Thoracic aorta (tissue), 2 donors: ENCODE results near the gene HSD17B14. TPM values are rescaled to one million over a fixed set of nuclear protein-coding genes. Genes with fewer than 3 reads are reported as not detected.

Source experiments
- ATAC-seq: fragments of 150-250 bp; one replicate; pipeline ENCODE4 v1.8.0; 2017; ENCODE audit warnings: low read depth; ENCODE audit not compliant: insufficient number of reproducible peaks, low FRiP score
- DNase-seq: peaks from one replicate; pipeline ENCODE4 v3.0.0-alpha.2; 2020; ENCODE audit warnings: low spot score
- H3K27ac ChIP-seq, 2 donors: fragments of 200-600 bp; sonication (generic); 1 replicate in 1 of 2; 2 replicates in 1 of 2; pipeline ENCODE4 v1.5.1; 2016; ENCODE audit warnings: mild to moderate bottlenecking in 2 of 2, moderate library complexity in 2 of 2
- H3K27me3 ChIP-seq: fragments of 200-600 bp; sonication (generic); replicated peaks from 2 replicates; pipeline ENCODE4 v1.6.0; 2016; ENCODE audit warnings: mild to moderate bottlenecking; ENCODE audit not compliant: insufficient read depth
- H3K36me3 ChIP-seq: fragments of 200-600 bp; sonication (generic); one replicate; pipeline ENCODE4 v1.5.1; 2016
- H3K4me1 ChIP-seq, 2 donors: fragments of 200-600 bp; sonication (generic); 1 replicate in 1 of 2; 2 replicates in 1 of 2; pipeline versions ENCODE4 v1.5.1 to v1.6.0; 2016; ENCODE audit warnings: low read depth in 2 of 2, mild to moderate bottlenecking in 1 of 2; ENCODE audit not compliant: control insufficient read depth in 1 of 2
- H3K4me3 ChIP-seq: fragments of 200-600 bp; sonication (generic); 2 replicates; pipeline ENCODE4 v1.5.1; 2016; ENCODE audit warnings: mild to moderate bottlenecking
- H3K9me3 ChIP-seq: fragments of 200-600 bp; sonication (generic); 2 replicates; pipeline ENCODE4 v1.5.1; 2016
- CTCF ChIP-seq: fragments of 200-600 bp; sonication (generic); IDR thresholded peaks from one replicate; pipeline ENCODE4 v1.5.1; 2019; ENCODE audit warnings: antibody characterized with exemption
- total RNA-seq, 2 donors: library from RNA; depleted of rRNA; stranded (reverse); fragments of >200 nt; gene quantifications; one replicate each; pipeline versions ENCODE4 v1.1.0 to v1.2.3, GENCODE V29; 2016

HSD17B14 gene
- total RNA-seq, 2 donors from 2014 or later: 10.2 to 16.8 TPM

GRCh38 chr19:48833977-48834376 lies 2.3 kb downstream of the HSD17B14 start:
- no peak for TF ChIP-seq CTCF
- no peaks in the 10 kb centered on the region for H3K27me3 ChIP-seq
- H3K36me3 ChIP-seq: peaks cover 10% of the 10 kb centered on the region
- no peak for ATAC-seq
- no peak overlapping the region for H3K27ac ChIP-seq
- peaks cover 8 to 12% of the 10 kb centered on the region in 2 donors for H3K4me1 ChIP-seq
- no peak overlapping the region for H3K4me3 ChIP-seq
- no peak for DNase-seq
- no peaks in the 10 kb centered on the region for H3K9me3 ChIP-seq

DNA sequence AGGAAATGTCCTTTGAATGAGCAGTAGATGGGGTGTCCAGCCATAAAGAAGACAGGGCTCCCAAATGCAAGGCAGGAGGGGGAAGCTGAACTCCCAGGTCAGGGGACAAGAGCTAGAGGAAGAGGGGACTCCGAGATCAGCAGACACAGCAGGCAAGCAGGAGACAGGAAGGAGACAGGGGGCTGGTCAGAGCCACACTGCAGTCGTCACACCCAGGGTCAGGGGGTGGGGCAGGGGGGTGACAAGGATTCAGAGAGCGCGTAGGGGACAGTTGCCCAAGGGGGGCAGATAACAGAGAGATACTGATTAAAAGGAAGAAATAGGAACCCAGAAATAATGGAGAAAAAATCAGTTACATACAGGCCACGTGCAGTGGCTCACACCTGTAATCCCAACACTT lies 3.2 kb downstream of the HSD17B14 start:
- Histone ChIP-seq H3K4me3 (no peak overlapping the region), H3K4me1 (peaks cover 8 to 12% of the 10 kb centered on the region in 2 donors), H3K9me3 (no peaks in the 10 kb centered on the region), H3K27ac (no peak overlapping the region), H3K36me3 (peaks cover 10% of the 10 kb centered on the region), H3K27me3 (no peaks in the 10 kb centered on the region)
- no peak for TF ChIP-seq CTCF
- ATAC-seq (no peak), DNase-seq (no peak)

- DNase-seq (no peak), ATAC-seq (no peak)
- Histone ChIP-seq H3K9me3 (no peaks in the 10 kb centered on the region), H3K4me1 (peaks cover 4 to 8% of the 10 kb centered on the region in 2 donors), H3K4me3 (no peak overlapping the region), H3K27me3 (no peaks in the 10 kb centered on the region), H3K27ac (no peak overlapping the region), H3K36me3 (peaks cover 10% of the 10 kb centered on the region)
- no peak for TF ChIP-seq CTCF
These were observed 5.3 kb downstream of the HSD17B14 start for GRCh38 chr19:48830965-48831364.

- Histone ChIP-seq H3K27ac (no peak overlapping the region), H3K4me3 (no peak overlapping the region), H3K4me1 (no peaks in the 10 kb centered on the region), H3K9me3 (no peaks in the 10 kb centered on the region), H3K36me3 (peaks cover 10% of the 10 kb centered on the region), H3K27me3 (no peaks in the 10 kb centered on the region)
- DNase-seq: no peak
- ATAC-seq: no peak
- TF ChIP-seq CTCF: no peak
These were observed 6.2 kb downstream of the HSD17B14 start for GRCh38 chr19:48830088-48830487.

DNA sequence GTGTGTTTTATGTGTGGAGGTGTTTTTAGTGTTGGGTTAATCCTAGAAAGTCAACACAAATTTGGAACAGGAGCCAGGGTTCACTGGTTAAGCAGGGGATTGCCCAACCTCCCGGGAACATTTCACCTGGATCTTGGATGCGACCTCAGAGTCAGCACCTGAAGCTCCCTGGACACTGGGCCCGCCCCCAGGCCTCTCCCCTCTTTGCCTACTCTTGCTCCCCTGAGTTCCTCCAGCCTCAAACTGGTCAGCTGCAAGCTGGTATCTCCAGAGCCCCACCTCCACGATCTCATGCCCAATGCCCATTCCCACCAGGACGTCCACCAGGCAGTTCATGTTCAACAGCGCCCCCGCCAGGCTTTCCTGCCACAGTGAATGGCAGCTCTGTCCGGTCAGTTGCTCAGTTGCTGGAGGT lies 9.7 kb downstream of the HSD17B14 start:
- H3K36me3 ChIP-seq: peaks cover 10% of the 10 kb centered on the region
- no peaks in the 10 kb centered on the region for H3K27me3 ChIP-seq
- H3K9me3 ChIP-seq: no peaks in the 10 kb centered on the region
- no peak overlapping the region for H3K4me3 ChIP-seq
- no peak for TF ChIP-seq CTCF
- DNase-seq (no peak), ATAC-seq (no peak)
- H3K27ac ChIP-seq: no peak overlapping the region
- H3K4me1 ChIP-seq: no peaks in the 10 kb centered on the region
